Neural progenitor cell (in vitro differentiated cells): Measurements from ENCODE around the gene C21orf58. TPM values are rescaled to one million over a fixed set of nuclear protein-coding genes. Genes with fewer than 3 reads are reported as not detected.

Source experiments
- DNase-seq: peaks from one replicate; pipeline ENCODE4 v3.0.0-alpha.2; 2016; ENCODE audit warnings: low spot score
- H2AFZ ChIP-seq: fragments of 200-600 bp; sonication (generic); replicated peaks from 2 replicates; pipeline ENCODE4 v1.6.1; 2016; ENCODE audit warnings: antibody characterized with exemption
- H3F3A ChIP-seq: fragments of 200-600 bp; sonication (generic); 2 replicates; pipeline ENCODE4 v1.6.1; 2016; ENCODE audit warnings: antibody characterized with exemption, low read depth
- H3K27ac ChIP-seq: fragments of 200-600 bp; sonication (generic); 2 replicates; pipeline ENCODE4 v1.5.1; 2016; ENCODE audit warnings: mild to moderate bottlenecking
- H3K27me3 ChIP-seq: fragments of 200-600 bp; sonication (generic); 2 replicates; pipeline ENCODE4 v1.6.1; 2016; ENCODE audit warnings: mild to moderate bottlenecking, moderate library complexity
- H3K36me3 ChIP-seq: fragments of 200-600 bp; sonication (generic); 2 replicates; pipeline ENCODE4 v1.5.1; 2016
- H3K4me1 ChIP-seq: fragments of 200-600 bp; sonication (generic); 2 replicates; pipeline ENCODE4 v1.6.1; 2016; ENCODE audit warnings: mixed run types
- H3K4me2 ChIP-seq: fragments of 200-600 bp; sonication (generic); 2 replicates; pipeline ENCODE4 v1.6.1; 2016
- H3K4me3 ChIP-seq: fragments of 200-600 bp; sonication (generic); 2 replicates; pipeline ENCODE4 v1.5.1; 2016
- H3K79me2 ChIP-seq: fragments of 200-600 bp; sonication (generic); 2 replicates; pipeline ENCODE4 v1.6.1; 2016; ENCODE audit warnings: low read depth
- H3K9ac ChIP-seq: fragments of 200-600 bp; sonication (generic); 2 replicates; pipeline ENCODE4 v1.6.1; 2016
- H3K9me3 ChIP-seq: fragments of 200-600 bp; sonication (generic); 2 replicates; pipeline ENCODE4 v1.5.1; 2016; ENCODE audit warnings: low read depth
- H4K20me1 ChIP-seq: fragments of 200-600 bp; sonication (generic); 2 replicates; pipeline ENCODE4 v1.6.1; 2016; ENCODE audit warnings: low read depth
- H3K27ac Mint-ChIP-seq: 3 replicates; pipeline ENCODE4 v1.8.0; 2021; ENCODE audit warnings: mixed read lengths
- H3K27me3 Mint-ChIP-seq: 2 replicates; pipeline ENCODE4 v1.8.0; 2022; ENCODE audit warnings: low read depth, mild to moderate bottlenecking, inconsistent platforms, moderate library complexity, mixed read lengths; ENCODE audit not compliant: insufficient read depth
- H3K36me3 Mint-ChIP-seq: 3 replicates; pipeline ENCODE4 v1.8.0; 2021; ENCODE audit warnings: mixed read lengths
- H3K4me1 Mint-ChIP-seq: 3 replicates; pipeline ENCODE4 v1.8.0; 2021; ENCODE audit warnings: mixed read lengths
- H3K4me3 Mint-ChIP-seq: 3 replicates; pipeline ENCODE4 v1.8.0; 2021; ENCODE audit warnings: mild to moderate bottlenecking, moderate library complexity, mixed read lengths
- H3K9me3 Mint-ChIP-seq: 3 replicates; pipeline ENCODE4 v1.8.0; 2020; ENCODE audit warnings: mixed read lengths
- CTCF ChIP-seq: fragments of 200-600 bp; sonication (generic); IDR thresholded peaks from 2 replicates; pipeline ENCODE4 v1.5.1; 2017; ENCODE audit warnings: antibody characterized with exemption, mild to moderate bottlenecking
- EZH2 ChIP-seq: fragments of 200-600 bp; sonication (generic); IDR thresholded peaks from 2 replicates; pipeline ENCODE4 v1.6.1; 2017; ENCODE audit warnings: antibody characterized with exemption, mild to moderate bottlenecking, moderate library complexity
- EZH2phosphoT487 ChIP-seq: fragments of 200-600 bp; sonication (generic); IDR thresholded peaks from 2 replicates; pipeline ENCODE4 v1.6.1; 2017; ENCODE audit warnings: antibody characterized with exemption
- total RNA-seq: library from RNA; depleted of rRNA; stranded (reverse); fragments of >200 nt; gene quantifications from 2 replicates; pipeline ENCODE4 v1.2.3, GENCODE V29; 2015; ENCODE audit warnings: low replicate concordance

The C21orf58 gene
- total RNA-seq, 1 donor from 2014 or later, result 26.2 TPM

- H3K27me3 Mint-ChIP-seq, result peaks cover 2% of the 10 kb centered on the region
- no peaks in the 10 kb centered on the region for H3K9me3 Mint-ChIP-seq
- H3F3A ChIP-seq, result no peaks in the 10 kb centered on the region
- H3K4me1 ChIP-seq, result no peaks in the 10 kb centered on the region
- no peak overlapping the region for H2AFZ ChIP-seq
- H3K27me3 ChIP-seq, result no peaks in the 10 kb centered on the region
- no peaks in the 10 kb centered on the region for H3K36me3 ChIP-seq
- H3K9ac ChIP-seq, result no peak overlapping the region
- H3K9me3 ChIP-seq, result no peaks in the 10 kb centered on the region
- H3K27ac Mint-ChIP-seq, result no peak overlapping the region
- TF ChIP-seq EZH2phosphoT487 (no peak), EZH2 (no peak), CTCF (no peak)
- H3K4me3 ChIP-seq, result no peak overlapping the region
- H4K20me1 ChIP-seq, result no peaks in the 10 kb centered on the region
- no peaks in the 10 kb centered on the region for H3K4me1 Mint-ChIP-seq
- no peak overlapping the region for H3K4me3 Mint-ChIP-seq
- DNase-seq, result no peak
- H3K4me2 ChIP-seq, result no peak overlapping the region
- H3K79me2 ChIP-seq, result no peaks in the 10 kb centered on the region
- H3K27ac ChIP-seq, result no peak overlapping the region
- peaks cover 21% of the 10 kb centered on the region for H3K36me3 Mint-ChIP-seq
These were observed 26.9 kb upstream of the C21orf58 start for GRCh38 chr21:46350571-46350970.

GRCh38 chr21:46349134-46349760 lies 25.6 kb upstream of the C21orf58 start:
- H3K9me3 ChIP-seq, result no peaks in the 10 kb centered on the region
- no peaks in the 10 kb centered on the region for H3K27me3 ChIP-seq
- no peaks in the 10 kb centered on the region for H4K20me1 ChIP-seq
- Mint-ChIP-seq H3K4me1 (no peaks in the 10 kb centered on the region), H3K27me3 (peaks cover 2% of the 10 kb centered on the region), H3K9me3 (no peaks in the 10 kb centered on the region), H3K4me3 (no peak overlapping the region), H3K36me3 (peaks cover 20% of the 10 kb centered on the region), H3K27ac (no peak overlapping the region)
- no peaks in the 10 kb centered on the region for H3K4me1 ChIP-seq
- no peak overlapping the region for H3K4me3 ChIP-seq
- peaks cover 4% of the 10 kb centered on the region for H3K79me2 ChIP-seq
- H2AFZ ChIP-seq, result no peak overlapping the region
- no peak overlapping the region for H3K9ac ChIP-seq
- no peaks in the 10 kb centered on the region for H3K36me3 ChIP-seq
- DNase-seq, result no peak
- TF ChIP-seq EZH2phosphoT487 (no peak), EZH2 (no peak), CTCF (no peak)
- H3K27ac ChIP-seq, result no peak overlapping the region
- no peak overlapping the region for H3K4me2 ChIP-seq
- no peaks in the 10 kb centered on the region for H3F3A ChIP-seq

- Histone ChIP-seq H3K27me3 (no peaks in the 10 kb centered on the region), H3K9ac (no peak overlapping the region), H3K9me3 (no peaks in the 10 kb centered on the region), H3K4me1 (no peaks in the 10 kb centered on the region), H3K4me2 (no peak overlapping the region), H4K20me1 (no peaks in the 10 kb centered on the region), H2AFZ (no peak overlapping the region), H3K79me2 (peaks cover 17% of the 10 kb centered on the region), H3K27ac (no peak overlapping the region), H3K36me3 (no peaks in the 10 kb centered on the region), H3F3A (no peaks in the 10 kb centered on the region), H3K4me3 (no peak overlapping the region)
- no peak overlapping the region for H3K27ac Mint-ChIP-seq
- no peak for DNase-seq
- H3K4me3 Mint-ChIP-seq, result no peak overlapping the region
- TF ChIP-seq EZH2, result no peak
- TF ChIP-seq CTCF, result peak; percentile 9
- H3K4me1 Mint-ChIP-seq, result no peaks in the 10 kb centered on the region
- H3K9me3 Mint-ChIP-seq, result no peaks in the 10 kb centered on the region
- H3K36me3 Mint-ChIP-seq, result peaks cover 20% of the 10 kb centered on the region
- peaks cover 2% of the 10 kb centered on the region for H3K27me3 Mint-ChIP-seq
These were observed 24.2 kb upstream of the C21orf58 start for GRCh38 chr21:46347791-46348381.
